Measurements from ENCODE around the gene EXD3. TPM values are rescaled to one million over a fixed set of nuclear protein-coding genes. Genes with fewer than 3 reads are reported as not detected.

EXD3 gene
- polyA plus RNA-seq, 2 of the 4 experiments (the other 2 are of a cell fraction): 3.4 to 4.5 TPM

DNA sequence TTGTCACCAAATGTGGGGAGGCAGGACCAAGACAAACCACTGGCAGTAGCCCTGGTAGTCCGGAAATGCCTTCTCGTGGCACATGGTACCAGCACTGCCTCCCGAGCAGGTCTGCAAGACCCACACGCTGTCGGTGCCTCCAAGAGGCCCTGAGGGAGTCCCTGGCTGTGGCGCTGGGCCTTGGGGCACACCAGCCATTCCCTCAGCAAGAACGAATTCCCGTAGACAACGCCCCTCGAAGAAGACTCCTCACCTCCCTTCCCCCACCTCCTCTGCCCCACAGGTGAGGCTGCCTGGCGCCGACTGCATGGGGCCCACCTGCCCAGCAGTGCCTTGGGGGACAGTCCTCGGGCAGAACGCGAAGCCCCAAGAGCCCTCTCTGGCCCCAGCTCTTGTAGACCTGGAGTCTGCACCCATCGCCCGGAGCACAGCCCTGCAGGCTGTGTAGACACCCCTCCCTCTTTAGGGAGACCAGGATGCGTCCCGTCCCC is 56.0 kb downstream of the EXD3 start:
- POLR2A ChIA-PET: no interaction called here

DNA sequence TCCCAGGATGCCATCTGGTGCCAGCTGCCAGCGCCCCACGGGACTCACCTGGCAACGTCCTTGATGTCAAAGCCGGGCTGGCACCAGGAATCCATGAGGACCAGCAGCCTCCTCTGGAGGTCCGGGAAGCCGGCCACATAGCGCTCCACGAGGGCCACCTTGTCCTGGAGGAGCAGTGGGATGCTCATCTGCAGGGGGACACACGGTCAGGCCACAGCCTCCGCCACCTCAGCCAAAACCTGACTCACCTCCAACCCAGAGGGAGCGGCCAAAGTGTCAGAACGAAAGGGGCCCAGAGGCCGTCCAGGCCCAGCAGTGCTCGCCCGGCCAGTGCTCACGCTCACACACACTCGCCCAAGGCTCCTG is 56.5 kb downstream of the EXD3 start:
- WGBS (ENCODE audit: missing lambda C conversion rate): 63% methylated on average over 8 of the region's 17 CpGs
- FAIRE-seq (no peak), ATAC-seq (no peak), DNase-seq (ENCODE audit: low read depth in 1 of 2, low spot score in 1 of 2) (no peak)
- Histone ChIP-seq H3K4me3 (no peak overlapping the region), H3K4me2 (no peak overlapping the region), H3K4me1 (no peaks in the 10 kb centered on the region), H3K9me3 (peaks cover 2% of the 10 kb centered on the region; the same call in 1 of the 3 replicates), H3K27ac (no peak overlapping the region)
- TF ChIP-seq POLR2A (IDR thresholded peaks at IDR 0.05; ENCODE audit: low read length) (no peak), ZFP36 (IDR thresholded peaks at IDR 0.05; ENCODE audit: borderline replicate concordance, partially characterized antibody) (no peak), CHD4 (IDR thresholded peaks at IDR 0.05; ENCODE audit: borderline replicate concordance) (no peak)
- CTCF ChIA-PET: no interaction called here
- POLR2A ChIA-PET: no interaction called here

More for the DNA sequence above, 56.0 kb downstream of the EXD3 start:
- 82% methylated on average over 15 of the region's 19 CpGs for WGBS (ENCODE audit: missing lambda C conversion rate)
- FAIRE-seq (no peak), ATAC-seq (no peak), DNase-seq (ENCODE audit: low read depth in 1 of 2, low spot score in 1 of 2) (no peak)
- no peak overlapping the region for H3K27ac ChIP-seq
- peaks cover 2% of the 10 kb centered on the region; the same call in 1 of the 3 replicates for H3K9me3 ChIP-seq
- no peak overlapping the region for H3K4me2 ChIP-seq
- no peaks in the 10 kb centered on the region for H3K4me1 ChIP-seq
- TF ChIP-seq HOXB13 (CRISPR knock-in tag; IDR thresholded peaks at IDR 0.05; ENCODE audit: low read depth) (no peak), RFX5 (IDR thresholded peaks at IDR 0.05) (no peak), POLR2A (IDR thresholded peaks at IDR 0.05; ENCODE audit: low read length) (no peak), FOSB (CRISPR knock-in tag; IDR thresholded peaks at IDR 0.05) (no peak), SREBF2 (IDR thresholded peaks at IDR 0.05) (no peak), HOXA7 (CRISPR knock-in tag; IDR thresholded peaks at IDR 0.05) (no peak), EP300 (IDR thresholded peaks at IDR 0.05) (no peak), HOXB5 (CRISPR knock-in tag; IDR thresholded peaks at IDR 0.05) (no peak), RNF2 (IDR thresholded peaks at IDR 0.05; ENCODE audit: borderline replicate concordance, low read depth) (no peak), MAZ (IDR thresholded peaks at IDR 0.05; ENCODE audit: borderline replicate concordance, low read depth, low read length) (no peak), TFCP2L1 (CRISPR knock-in tag; IDR thresholded peaks at IDR 0.05) (no peak), PHF8 (IDR thresholded peaks at IDR 0.05; ENCODE audit: borderline replicate concordance, low read depth) (no peak), EHMT2 (IDR thresholded peaks at IDR 0.05; ENCODE audit: low read depth) (no peak)
- TF ChIP-seq, protein P1, sequence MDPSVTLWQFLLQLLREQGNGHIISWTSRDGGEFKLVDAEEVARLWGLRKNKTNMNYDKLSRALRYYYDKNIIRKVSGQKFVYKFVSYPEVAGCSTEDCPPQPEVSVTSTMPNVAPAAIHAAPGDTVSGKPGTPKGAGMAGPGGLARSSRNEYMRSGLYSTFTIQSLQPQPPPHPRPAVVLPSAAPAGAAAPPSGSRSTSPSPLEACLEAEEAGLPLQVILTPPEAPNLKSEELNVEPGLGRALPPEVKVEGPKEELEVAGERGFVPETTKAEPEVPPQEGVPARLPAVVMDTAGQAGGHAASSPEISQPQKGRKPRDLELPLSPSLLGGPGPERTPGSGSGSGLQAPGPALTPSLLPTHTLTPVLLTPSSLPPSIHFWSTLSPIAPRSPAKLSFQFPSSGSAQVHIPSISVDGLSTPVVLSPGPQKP (IDR thresholded peaks at IDR 0.05; ENCODE audit: low read depth, low read length): no peak
- TF ChIP-seq, protein P2, sequence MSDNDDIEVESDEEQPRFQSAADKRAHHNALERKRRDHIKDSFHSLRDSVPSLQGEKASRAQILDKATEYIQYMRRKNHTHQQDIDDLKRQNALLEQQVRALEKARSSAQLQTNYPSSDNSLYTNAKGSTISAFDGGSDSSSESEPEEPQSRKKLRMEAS (IDR thresholded peaks at IDR 0.05): no peak
- TF ChIP-seq, protein P3, sequence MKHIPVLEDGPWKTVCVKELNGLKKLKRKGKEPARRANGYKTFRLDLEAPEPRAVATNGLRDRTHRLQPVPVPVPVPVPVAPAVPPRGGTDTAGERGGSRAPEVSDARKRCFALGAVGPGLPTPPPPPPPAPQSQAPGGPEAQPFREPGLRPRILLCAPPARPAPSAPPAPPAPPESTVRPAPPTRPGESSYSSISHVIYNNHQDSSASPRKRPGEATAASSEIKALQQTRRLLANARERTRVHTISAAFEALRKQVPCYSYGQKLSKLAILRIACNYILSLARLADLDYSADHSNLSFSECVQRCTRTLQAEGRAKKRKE (CRISPR knock-in tag; IDR thresholded peaks at IDR 0.05; ENCODE audit: low read depth): no peak
- TF ChIP-seq, protein P4, sequence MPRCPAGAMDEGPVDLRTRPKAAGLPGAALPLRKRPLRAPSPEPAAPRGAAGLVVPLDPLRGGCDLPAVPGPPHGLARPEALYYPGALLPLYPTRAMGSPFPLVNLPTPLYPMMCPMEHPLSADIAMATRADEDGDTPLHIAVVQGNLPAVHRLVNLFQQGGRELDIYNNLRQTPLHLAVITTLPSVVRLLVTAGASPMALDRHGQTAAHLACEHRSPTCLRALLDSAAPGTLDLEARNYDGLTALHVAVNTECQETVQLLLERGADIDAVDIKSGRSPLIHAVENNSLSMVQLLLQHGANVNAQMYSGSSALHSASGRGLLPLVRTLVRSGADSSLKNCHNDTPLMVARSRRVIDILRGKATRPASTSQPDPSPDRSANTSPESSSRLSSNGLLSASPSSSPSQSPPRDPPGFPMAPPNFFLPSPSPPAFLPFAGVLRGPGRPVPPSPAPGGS (IDR thresholded peaks at IDR 0.05): no peak
- TF ChIP-seq, protein P5, sequence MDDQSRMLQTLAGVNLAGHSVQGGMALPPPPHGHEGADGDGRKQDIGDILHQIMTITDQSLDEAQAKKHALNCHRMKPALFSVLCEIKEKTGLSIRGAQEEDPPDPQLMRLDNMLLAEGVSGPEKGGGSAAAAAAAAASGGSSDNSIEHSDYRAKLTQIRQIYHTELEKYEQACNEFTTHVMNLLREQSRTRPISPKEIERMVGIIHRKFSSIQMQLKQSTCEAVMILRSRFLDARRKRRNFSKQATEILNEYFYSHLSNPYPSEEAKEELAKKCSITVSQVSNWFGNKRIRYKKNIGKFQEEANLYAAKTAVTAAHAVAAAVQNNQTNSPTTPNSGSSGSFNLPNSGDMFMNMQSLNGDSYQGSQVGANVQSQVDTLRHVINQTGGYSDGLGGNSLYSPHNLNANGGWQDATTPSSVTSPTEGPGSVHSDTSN (IDR thresholded peaks at IDR 0.05): no peak
- TF ChIP-seq, protein P6, sequence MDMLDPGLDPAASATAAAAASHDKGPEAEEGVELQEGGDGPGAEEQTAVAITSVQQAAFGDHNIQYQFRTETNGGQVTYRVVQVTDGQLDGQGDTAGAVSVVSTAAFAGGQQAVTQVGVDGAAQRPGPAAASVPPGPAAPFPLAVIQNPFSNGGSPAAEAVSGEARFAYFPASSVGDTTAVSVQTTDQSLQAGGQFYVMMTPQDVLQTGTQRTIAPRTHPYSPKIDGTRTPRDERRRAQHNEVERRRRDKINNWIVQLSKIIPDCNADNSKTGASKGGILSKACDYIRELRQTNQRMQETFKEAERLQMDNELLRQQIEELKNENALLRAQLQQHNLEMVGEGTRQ (IDR thresholded peaks at IDR 0.05): no peak
- CTCF ChIA-PET: no interaction called here
- no peak overlapping the region for H3K4me3 ChIP-seq
